ENCODE measurements around the gene WDR64.

- TF ChIP-seq CTCF (IDR thresholded peaks at IDR 0.05) (no peak), POLR2A (IDR thresholded peaks at IDR 0.05) (no peak)
Observed at GRCh38 chr1:241770115-241770514, 118.0 kb downstream of the WDR64 start.

All from testis (tissue), 2 donors.